B cell (primary cell): ENCODE measurements around the gene CDH1. TPM values are rescaled to one million over a fixed set of nuclear protein-coding genes. Genes with fewer than 3 reads are reported as not detected.

Experiments used
- ATAC-seq: fragments of 200-7000 bp; cut with Tn5 transposase; one replicate; pipeline ENCODE4 v1.10.0; 2021; ENCODE audit warnings: low read depth, mild to moderate bottlenecking, moderate number of reproducible peaks, moderate library complexity
- CTCF ChIA-PET: fragments of 350-600 bp; sonication (Branson Sonifier 250); formaldehyde crosslinking; loops from one replicate; lab custom pipeline; 2021; ENCODE audit warnings: antibody characterized with exemption, inconsistent platforms; lab: Charles Lee
- POLR2A ChIA-PET: fragments of 350-600 bp; sonication (Branson Sonifier 250); formaldehyde crosslinking; loops from one replicate; lab custom pipeline; 2021; ENCODE audit warnings: antibody characterized with exemption; lab: Charles Lee
- DNase-seq: peaks from one replicate; pipeline ENCODE4 v3.0.0; 2013
- H2AFZ ChIP-seq: 2 replicates; pipeline ENCODE4 v1.6.1; 2012; ENCODE audit warnings: mild to moderate bottlenecking, low read depth, low read length; ENCODE audit not compliant: insufficient read depth, poor library complexity, severe bottlenecking
- H3K27ac ChIP-seq, 2 donors: 1 replicate in 1 of 2; 2 replicates in 1 of 2; pipeline ENCODE4 v1.5.1; 2012 to 2013; ENCODE audit warnings: low read length in 2 of 2, mild to moderate bottlenecking in 2 of 2, moderate library complexity in 1 of 2
- H3K27me3 ChIP-seq, 4 experiments: fragments of 200-600 bp in 1 of 4; sonication (generic) in 1 of 4; replicated peaks in 1 of 4; 1 replicate in 2 of 4; 2 replicates in 2 of 4; pipeline versions ENCODE4 v1.6.1 to v1.7.0; 2013 to 2016; ENCODE audit warnings: low read length in 3 of 4, mild to moderate bottlenecking in 2 of 4, mixed read lengths in 1 of 4, moderate library complexity in 1 of 4; ENCODE audit not compliant: insufficient read depth in 4 of 4, control insufficient read depth in 3 of 4; ENCODE audit errors: control extremely low read depth in 1 of 4
- H3K36me3 ChIP-seq, 2 experiments: replicated peaks in 1 of 2; 1 replicate in 1 of 2; 2 replicates in 1 of 2; pipeline versions ENCODE4 v1.6.1 to v1.7.1; 2013; ENCODE audit warnings: low read length in 1 of 2; ENCODE audit not compliant: insufficient read depth in 2 of 2, control insufficient read depth in 1 of 2; ENCODE audit errors: control extremely low read depth in 1 of 2, extremely low read depth in 1 of 2
- H3K4me1 ChIP-seq, 2 donors: fragments of 200-600 bp in 1 of 2; sonication (generic) in 1 of 2; 1 replicate in 1 of 2; 2 replicates in 1 of 2; pipeline versions ENCODE4 v1.5.1 to v1.6.1; 2013 to 2017; ENCODE audit warnings: low read length in 2 of 2; ENCODE audit not compliant: control insufficient read depth in 2 of 2, insufficient read depth in 2 of 2
- H3K4me2 ChIP-seq: replicated peaks from 2 replicates; pipeline ENCODE3; 2012; ENCODE audit warnings: mild to moderate bottlenecking, low read depth, low read length; ENCODE audit not compliant: poor library complexity, severe bottlenecking
- H3K4me3 ChIP-seq, 5 experiments: fragments of 200-600 bp in 1 of 5; sonication (generic) in 1 of 5; 1 replicate in 3 of 5; 2 replicates in 2 of 5; pipeline versions ENCODE4 v1.5.1 to v1.7.0; 2011 to 2016; ENCODE audit warnings: low read length in 4 of 5, mild to moderate bottlenecking in 4 of 5, low read depth in 2 of 5, control low read depth in 1 of 5, moderate library complexity in 1 of 5; ENCODE audit not compliant: insufficient read depth in 1 of 5; ENCODE audit errors: control extremely low read depth in 1 of 5, extremely low read depth in 1 of 5
- H3K79me2 ChIP-seq: fragments of 200-600 bp; sonication (generic); one replicate; pipeline ENCODE4 v1.6.0; 2016; ENCODE audit warnings: low read length; ENCODE audit not compliant: control insufficient read depth, insufficient read depth
- H3K9ac ChIP-seq: fragments of 200-600 bp; sonication (generic); 2 replicates; pipeline ENCODE4 v1.6.1; 2017; ENCODE audit warnings: mild to moderate bottlenecking, low read length, moderate library complexity
- H3K9me3 ChIP-seq, 3 donors: one replicate each; pipeline versions ENCODE4 v1.6.1 to v1.7.1; 2013; ENCODE audit warnings: low read length in 2 of 3; ENCODE audit not compliant: control insufficient read depth in 2 of 3, insufficient read depth in 1 of 3; ENCODE audit errors: control extremely low read depth in 1 of 3
- H4K20me1 ChIP-seq: 2 replicates; pipeline ENCODE4 v1.6.0; 2012; ENCODE audit warnings: mild to moderate bottlenecking, low read length; ENCODE audit not compliant: insufficient read depth, control insufficient read depth, poor library complexity, severe bottlenecking
- H3K27ac Mint-ChIP-seq: one replicate; pipeline ENCODE4 v1.8.0; 2021; ENCODE audit warnings: mixed read lengths
- H3K27me3 Mint-ChIP-seq: one replicate; pipeline ENCODE4 v1.8.0; 2021; ENCODE audit warnings: mixed read lengths
- H3K4me1 Mint-ChIP-seq: one replicate; pipeline ENCODE4 v1.8.0; 2021; ENCODE audit warnings: mixed read lengths
- H3K4me3 Mint-ChIP-seq: one replicate; pipeline ENCODE4 v1.8.0; 2021; ENCODE audit warnings: mixed read lengths
- H3K9me3 Mint-ChIP-seq: one replicate; pipeline ENCODE4 v1.8.0; 2022; ENCODE audit warnings: mixed read lengths; ENCODE audit not compliant: insufficient read depth
- EZH2 ChIP-seq: IDR thresholded peaks from 2 replicates; pipeline ENCODE4 v1.6.1; 2012; ENCODE audit warnings: borderline replicate concordance, low read depth, mild to moderate bottlenecking, moderate library complexity, low read length; ENCODE audit not compliant: insufficient read depth, poor library complexity, severe bottlenecking
- WGBS: methylation state at CpG from one replicate; pipeline ENCODE4 v1.1.5; 2013; ENCODE audit warnings: missing lambda C conversion rate; ENCODE audit not compliant: insufficient coverage; 5-methylcytosine and 5-hydroxymethylcytosine counted together
- intact Hi-C: fragments of 100-400 bp; cut with micrococcal nuclease; formaldehyde crosslinking; loops from one replicate; pipeline ENCODE4 v1.10.0; 2022
- polyA plus RNA-seq: library from polyadenylated mRNA; depleted of rRNA; stranded (reverse); fragments of >200 nt; gene quantifications from 2 replicates; pipeline ENCODE4 v1.2.3, GENCODE V29; 2012
- total RNA-seq, 2 donors: library from RNA; stranded (reverse); fragments of 120-200 nt in 1 of 2; gene quantifications; 1 replicate in 1 of 2; 2 replicates in 1 of 2; pipeline versions ENCODE4 v1.2.3 to v1.2.4, GENCODE V29; 2013 to 2022
- TF ChIP-seq, protein P1 (sequence below): fragments of 200-600 bp; IDR thresholded peaks from one replicate; pipeline ENCODE4 v1.8.0; 2022; ENCODE audit warnings: antibody characterized with exemption, mild to moderate bottlenecking

The CDH1 gene
- total and polyA plus RNA-seq, 2 donors (not counting 1 experiment from before 2014, with no cell fraction given): 2.0 TPM; not detected in 1

DNA sequence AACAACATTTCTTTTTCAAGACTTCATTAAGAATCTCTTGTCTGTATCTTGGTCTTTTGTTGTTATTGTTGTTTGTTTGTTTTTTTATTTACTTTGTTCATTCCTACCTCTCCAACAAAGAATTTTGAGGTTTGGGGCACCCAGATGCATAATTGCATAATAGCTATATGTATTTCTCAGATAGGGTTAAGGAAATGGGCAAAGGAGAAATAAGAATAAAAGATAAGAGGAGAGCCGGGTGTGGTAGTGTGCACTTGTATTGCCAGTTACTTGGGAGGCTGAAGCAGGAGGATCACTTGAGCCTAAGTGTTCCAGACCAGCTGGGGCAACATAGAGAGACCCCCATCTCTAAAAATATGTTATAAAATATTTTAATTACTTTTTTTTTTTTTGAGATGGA, 30.5 kb downstream of the CDH1 start:
- Histone ChIP-seq H2AFZ (no peak overlapping the region), H3K9ac (no peak overlapping the region), H3K9me3 (no peaks in the 10 kb centered on the region), H3K79me2 (no peaks in the 10 kb centered on the region), H3K27me3 (peaks cover 0 to 4% (median 0%) of the 10 kb centered on the region in 4 experiments), H4K20me1 (no peaks in the 10 kb centered on the region), H3K4me3 (no peak overlapping the region), H3K4me2 (no peak overlapping the region), H3K4me1 (no peaks in the 10 kb centered on the region), H3K36me3 (no peaks in the 10 kb centered on the region), H3K27ac (no peak overlapping the region)
- TF ChIP-seq, protein P1, sequence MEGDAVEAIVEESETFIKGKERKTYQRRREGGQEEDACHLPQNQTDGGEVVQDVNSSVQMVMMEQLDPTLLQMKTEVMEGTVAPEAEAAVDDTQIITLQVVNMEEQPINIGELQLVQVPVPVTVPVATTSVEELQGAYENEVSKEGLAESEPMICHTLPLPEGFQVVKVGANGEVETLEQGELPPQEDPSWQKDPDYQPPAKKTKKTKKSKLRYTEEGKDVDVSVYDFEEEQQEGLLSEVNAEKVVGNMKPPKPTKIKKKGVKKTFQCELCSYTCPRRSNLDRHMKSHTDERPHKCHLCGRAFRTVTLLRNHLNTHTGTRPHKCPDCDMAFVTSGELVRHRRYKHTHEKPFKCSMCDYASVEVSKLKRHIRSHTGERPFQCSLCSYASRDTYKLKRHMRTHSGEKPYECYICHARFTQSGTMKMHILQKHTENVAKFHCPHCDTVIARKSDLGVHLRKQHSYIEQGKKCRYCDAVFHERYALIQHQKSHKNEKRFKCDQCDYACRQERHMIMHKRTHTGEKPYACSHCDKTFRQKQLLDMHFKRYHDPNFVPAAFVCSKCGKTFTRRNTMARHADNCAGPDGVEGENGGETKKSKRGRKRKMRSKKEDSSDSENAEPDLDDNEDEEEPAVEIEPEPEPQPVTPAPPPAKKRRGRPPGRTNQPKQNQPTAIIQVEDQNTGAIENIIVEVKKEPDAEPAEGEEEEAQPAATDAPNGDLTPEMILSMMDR: no peak
- no peak for TF ChIP-seq EZH2
- Mint-ChIP-seq H3K4me3 (no peak overlapping the region), H3K9me3 (no peaks in the 10 kb centered on the region), H3K27me3 (peaks cover 14% of the 10 kb centered on the region), H3K27ac (no peak overlapping the region), H3K4me1 (no peaks in the 10 kb centered on the region)
- ATAC-seq: no peak
- no peak for DNase-seq
- no CpG with 5 or more reads among the region's 1 CpG for WGBS
- intact Hi-C loops: loop anchor here (5.0 kb wide), 1 partner anchor 35 kb away; no protein-coding TSS in a partner anchor
- ChIA-PET CTCF (no interaction called here), POLR2A (no interaction called here)

DNA sequence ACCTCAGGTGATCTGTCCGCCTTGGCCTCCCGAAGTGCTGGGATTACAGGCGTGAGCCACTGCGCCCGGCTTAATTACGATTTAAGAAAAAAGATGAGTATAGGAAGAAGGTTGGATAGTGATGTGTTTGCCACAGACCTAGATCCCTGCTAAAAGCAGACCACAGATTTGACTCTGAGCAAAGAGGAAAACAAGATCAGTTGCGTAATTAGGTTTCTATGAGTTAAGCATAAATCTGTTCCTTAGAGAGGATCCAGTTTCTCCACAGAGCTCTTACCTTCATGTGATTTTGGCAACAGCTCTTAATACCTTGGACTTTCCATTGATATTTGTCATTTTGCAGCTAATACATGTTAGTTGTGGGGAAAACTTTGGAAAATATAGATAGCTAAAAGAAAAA, 31.1 kb downstream of the CDH1 start:
- no peak for TF ChIP-seq EZH2
- DNase-seq (no peak), ATAC-seq (no peak)
- WGBS: 97% methylated on average over 6 of the region's 7 CpGs
- H3K9me3 Mint-ChIP-seq: no peaks in the 10 kb centered on the region
- Histone ChIP-seq H3K36me3 (no peaks in the 10 kb centered on the region), H3K4me1 (no peaks in the 10 kb centered on the region), H3K79me2 (no peaks in the 10 kb centered on the region), H4K20me1 (no peaks in the 10 kb centered on the region), H3K27ac (no peak overlapping the region), H3K9me3 (no peaks in the 10 kb centered on the region), H3K4me2 (no peak overlapping the region), H3K4me3 (no peak overlapping the region), H2AFZ (no peak overlapping the region), H3K9ac (no peak overlapping the region), H3K27me3 (peaks cover 0 to 4% (median 0%) of the 10 kb centered on the region in 4 experiments)
- CTCF ChIA-PET: no interaction called here
- no peak overlapping the region for H3K4me3 Mint-ChIP-seq
- POLR2A ChIA-PET: no interaction called here
- H3K27ac Mint-ChIP-seq: peak overlapping the region; percentile 20
- intact Hi-C loops: loop anchor here (5.0 kb wide), 1 partner anchor 34 kb away; no protein-coding TSS in a partner anchor
- no peaks in the 10 kb centered on the region for H3K4me1 Mint-ChIP-seq
- peaks cover 14% of the 10 kb centered on the region for H3K27me3 Mint-ChIP-seq
